HFFc6 (cell line): ENCODE data around the gene KXD1. TPM values are rescaled to one million over a fixed set of nuclear protein-coding genes. Genes with fewer than 3 reads are reported as not detected.

Source experiments
- DNase-seq: peaks from one replicate; pipeline ENCODE4 v3.0.0-alpha.2; 2018
- H3K27ac Mint-ChIP-seq: 2 replicates; pipeline ENCODE4 v1.8.0; 2020; ENCODE audit warnings: mild to moderate bottlenecking, mixed read lengths
- H3K27me3 Mint-ChIP-seq: 2 replicates; pipeline ENCODE4 v1.8.0; 2021; ENCODE audit warnings: mild to moderate bottlenecking, moderate library complexity, mixed read lengths; ENCODE audit not compliant: insufficient read depth
- H3K36me3 Mint-ChIP-seq: 2 replicates; pipeline ENCODE4 v1.8.0; 2021; ENCODE audit warnings: low read depth, mixed read lengths
- H3K4me1 Mint-ChIP-seq: 2 replicates; pipeline ENCODE4 v1.8.0; 2020; ENCODE audit warnings: low read depth, mixed read lengths
- H3K4me3 Mint-ChIP-seq: 2 replicates; pipeline ENCODE4 v1.8.0; 2020; ENCODE audit warnings: mild to moderate bottlenecking, moderate library complexity, mixed read lengths
- H3K9me3 Mint-ChIP-seq: 2 replicates; pipeline ENCODE4 v1.8.0; 2020; ENCODE audit warnings: mild to moderate bottlenecking, mixed read lengths
- total RNA-seq, 6 experiments: library from RNA; stranded (reverse); fragmentation: NEBNext Ultra II Directional; extraction: Animal tissue kit (Norgen Biotek cat#: 25700); gene quantifications; 2 replicates in 1 of 6; 3 replicates in 5 of 6; pipeline ENCODE4 v1.2.3, GENCODE V29; 2021
- TF ChIP-seq, protein P1 (sequence below): fragments of 200-600 bp; sonication (generic); IDR thresholded peaks from 2 replicates; pipeline ENCODE4 v1.5.0; 2021; ENCODE audit warnings: antibody characterized with exemption, mild to moderate bottlenecking

Gene KXD1
- total RNA-seq, 6 experiments from 2014 or later = 109 to 123 (median 115) TPM

DNA sequence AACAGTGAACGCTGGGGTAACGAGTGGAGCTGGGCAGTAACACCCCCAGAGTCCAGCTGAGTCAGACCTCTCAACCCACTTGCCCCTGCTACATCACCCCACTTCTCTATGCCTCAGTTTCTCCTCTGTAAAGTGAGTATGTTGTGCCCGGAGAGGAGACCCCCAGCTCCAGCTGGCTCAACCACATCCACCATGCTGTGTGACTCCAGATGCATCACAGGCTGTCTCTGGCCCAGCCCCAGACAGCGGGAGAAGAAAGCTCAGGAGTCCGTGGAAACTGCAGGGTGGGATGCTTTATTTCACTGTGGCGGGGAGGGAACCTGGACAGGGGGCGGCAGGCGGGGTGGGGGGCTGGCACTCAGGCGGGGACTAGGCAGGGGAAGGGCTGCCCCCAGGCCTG, 26.2 kb upstream of the KXD1 start:
- DNase-seq = no peak
- Mint-ChIP-seq H3K27ac (no peak overlapping the region), H3K27me3 (no peaks in the 10 kb centered on the region; the same call in 1 of the 2 replicates), H3K36me3 (peaks cover 17% of the 10 kb centered on the region), H3K4me3 (no peak overlapping the region), H3K4me1 (peaks cover 1% of the 10 kb centered on the region; the same call in 1 of the 2 replicates), H3K9me3 (no peaks in the 10 kb centered on the region)
- TF ChIP-seq, protein P1, sequence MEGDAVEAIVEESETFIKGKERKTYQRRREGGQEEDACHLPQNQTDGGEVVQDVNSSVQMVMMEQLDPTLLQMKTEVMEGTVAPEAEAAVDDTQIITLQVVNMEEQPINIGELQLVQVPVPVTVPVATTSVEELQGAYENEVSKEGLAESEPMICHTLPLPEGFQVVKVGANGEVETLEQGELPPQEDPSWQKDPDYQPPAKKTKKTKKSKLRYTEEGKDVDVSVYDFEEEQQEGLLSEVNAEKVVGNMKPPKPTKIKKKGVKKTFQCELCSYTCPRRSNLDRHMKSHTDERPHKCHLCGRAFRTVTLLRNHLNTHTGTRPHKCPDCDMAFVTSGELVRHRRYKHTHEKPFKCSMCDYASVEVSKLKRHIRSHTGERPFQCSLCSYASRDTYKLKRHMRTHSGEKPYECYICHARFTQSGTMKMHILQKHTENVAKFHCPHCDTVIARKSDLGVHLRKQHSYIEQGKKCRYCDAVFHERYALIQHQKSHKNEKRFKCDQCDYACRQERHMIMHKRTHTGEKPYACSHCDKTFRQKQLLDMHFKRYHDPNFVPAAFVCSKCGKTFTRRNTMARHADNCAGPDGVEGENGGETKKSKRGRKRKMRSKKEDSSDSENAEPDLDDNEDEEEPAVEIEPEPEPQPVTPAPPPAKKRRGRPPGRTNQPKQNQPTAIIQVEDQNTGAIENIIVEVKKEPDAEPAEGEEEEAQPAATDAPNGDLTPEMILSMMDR = no peak

DNA sequence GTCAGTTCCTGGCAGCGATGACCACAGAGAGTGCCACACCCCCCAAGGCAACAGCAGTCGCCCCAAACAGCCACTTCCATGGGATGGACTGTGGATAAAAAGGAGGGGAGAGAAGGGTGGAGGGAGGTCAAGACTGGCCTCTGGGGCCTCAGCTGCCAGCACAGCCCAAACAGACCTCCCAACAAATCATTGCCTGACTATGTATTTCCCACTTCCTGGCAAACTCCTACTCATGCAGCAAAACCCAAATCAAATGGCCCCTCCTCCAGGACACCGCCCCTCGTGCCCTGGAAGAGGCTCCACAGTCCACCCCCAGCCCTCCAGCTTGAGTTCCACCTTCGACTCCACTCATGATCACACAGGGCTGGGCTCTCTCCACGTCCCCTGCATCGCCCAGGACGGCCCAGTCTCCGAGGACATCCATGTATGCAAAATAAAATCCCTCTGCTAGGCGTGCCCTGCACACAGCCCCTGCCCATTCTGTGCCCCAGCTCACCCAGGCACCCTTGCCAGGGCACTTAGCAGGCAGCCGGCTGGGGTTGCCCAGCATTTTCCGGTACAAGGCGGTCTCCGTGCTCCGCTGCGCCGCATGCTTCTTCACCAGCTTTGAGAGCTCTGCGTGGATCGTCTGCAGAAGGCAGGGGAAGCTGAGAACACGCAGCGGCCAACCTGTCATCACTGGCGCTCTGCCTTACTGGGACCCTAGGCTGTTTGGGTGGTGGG, 25.3 kb upstream of the KXD1 start:
- Mint-ChIP-seq H3K27me3 (no peaks in the 10 kb centered on the region; the same call in 1 of the 2 replicates), H3K36me3 (peaks cover 21% of the 10 kb centered on the region), H3K27ac (no peak overlapping the region), H3K4me1 (no peaks in the 10 kb centered on the region), H3K9me3 (no peaks in the 10 kb centered on the region), H3K4me3 (no peak overlapping the region)
- TF ChIP-seq, protein P1 = no peak
- DNase-seq = no peak

DNA sequence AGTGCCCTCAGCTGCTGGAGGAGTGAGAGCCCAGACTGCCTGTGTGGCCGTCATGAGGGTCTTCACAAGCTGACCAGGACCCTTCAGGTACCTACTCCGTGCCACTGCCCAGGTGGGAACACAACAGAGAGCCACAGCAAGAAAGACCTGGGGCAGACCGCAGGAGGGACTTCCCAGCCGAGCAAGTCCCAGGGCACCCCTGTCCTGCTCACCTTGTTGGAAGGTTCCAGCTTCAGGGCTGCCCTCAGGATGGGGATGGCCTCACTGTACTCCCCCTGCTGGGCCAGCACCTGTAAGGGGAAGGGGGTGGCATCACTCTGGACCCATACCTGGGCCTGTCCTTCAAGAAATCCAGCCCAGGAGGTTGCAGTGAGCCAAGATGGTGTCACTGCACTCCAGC, 24.6 kb upstream of the KXD1 start:
- H3K36me3 Mint-ChIP-seq = peaks cover 21% of the 10 kb centered on the region
- no peaks in the 10 kb centered on the region for H3K4me1 Mint-ChIP-seq
- no peak for DNase-seq
- H3K27me3 Mint-ChIP-seq = no peaks in the 10 kb centered on the region; the same call in 1 of the 2 replicates
- H3K27ac Mint-ChIP-seq = no peak overlapping the region
- H3K4me3 Mint-ChIP-seq = no peak overlapping the region
- TF ChIP-seq, protein P1 = peak; percentile 14; the same call in 1 of the 2 replicates
- H3K9me3 Mint-ChIP-seq = no peaks in the 10 kb centered on the region

DNA sequence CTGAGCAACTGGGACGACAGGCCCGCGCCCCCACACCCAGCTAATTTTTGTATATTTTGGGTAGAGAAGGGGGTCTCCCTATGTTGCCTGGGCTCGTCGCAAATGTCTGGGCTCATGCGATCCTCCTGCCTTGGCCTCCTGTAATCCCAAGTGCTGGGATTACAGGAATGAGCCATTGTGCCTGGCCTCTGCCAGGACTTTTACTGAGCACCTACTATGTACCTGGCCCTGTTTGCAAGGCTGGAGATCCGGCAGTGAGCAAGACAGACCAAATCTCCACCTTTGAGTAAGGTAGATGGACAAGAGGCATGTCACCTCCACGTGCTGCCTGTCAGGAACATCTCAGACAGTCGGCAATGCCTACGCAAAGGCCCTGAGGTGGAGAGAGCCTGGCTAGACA, 21.2 kb upstream of the KXD1 start:
- Mint-ChIP-seq H3K4me1 (peaks cover 7% of the 10 kb centered on the region), H3K4me3 (no peak overlapping the region), H3K27ac (no peak overlapping the region), H3K36me3 (peaks cover 24% of the 10 kb centered on the region), H3K27me3 (no peaks in the 10 kb centered on the region; the same call in 1 of the 2 replicates), H3K9me3 (no peaks in the 10 kb centered on the region)
- DNase-seq = no peak
- TF ChIP-seq, protein P1 = no peak

DNA sequence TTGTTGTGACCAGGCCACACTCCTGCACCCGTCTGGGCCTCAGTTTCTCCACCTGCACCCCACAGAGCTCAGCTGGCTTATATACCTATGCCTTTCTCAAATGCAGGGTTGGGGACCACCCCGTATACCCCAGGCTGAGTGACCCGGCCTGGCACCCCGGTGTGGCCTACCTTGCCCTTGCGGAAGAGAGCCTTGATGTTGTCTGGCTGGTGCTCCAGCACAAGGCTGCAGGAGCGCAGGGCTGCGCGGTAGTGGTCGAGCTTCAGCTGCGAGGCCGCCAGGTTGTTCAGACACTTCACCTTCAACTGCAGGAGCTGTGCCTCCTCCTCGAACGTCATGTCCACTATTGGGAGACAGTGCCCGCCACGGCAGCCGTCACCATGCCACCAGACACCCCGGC, 20.2 kb upstream of the KXD1 start:
- peaks cover 16% of the 10 kb centered on the region for H3K4me1 Mint-ChIP-seq
- no peaks in the 10 kb centered on the region for H3K9me3 Mint-ChIP-seq
- H3K36me3 Mint-ChIP-seq = peaks cover 20% of the 10 kb centered on the region
- no peak overlapping the region for H3K4me3 Mint-ChIP-seq
- DNase-seq = no peak
- H3K27ac Mint-ChIP-seq = no peak overlapping the region
- TF ChIP-seq, protein P1 = no peak
- H3K27me3 Mint-ChIP-seq = peaks cover 2% of the 10 kb centered on the region
